CD14-positive monocyte (primary cell): Measurements from ENCODE around the gene ACTL10. TPM values are rescaled to one million over a fixed set of nuclear protein-coding genes. Genes with fewer than 3 reads are reported as not detected.

Experiments
- DNase-seq, 3 donors: peaks; one replicate each; pipeline ENCODE4 v3.0.0-alpha.2; 2011 to 2022
- H2AFZ ChIP-seq: 2 replicates; pipeline ENCODE4 v1.6.0; 2012; ENCODE audit warnings: mild to moderate bottlenecking, low read depth, low read length, inconsistent platforms; ENCODE audit not compliant: insufficient read depth, poor library complexity, severe bottlenecking
- H3K27ac ChIP-seq, 2 donors: 1 replicate in 1 of 2; 2 replicates in 1 of 2; pipeline ENCODE4 v1.5.1; 2012 to 2013; ENCODE audit warnings: low read length in 2 of 2, control low read depth in 1 of 2, inconsistent platforms in 1 of 2, low read depth in 1 of 2, mild to moderate bottlenecking in 1 of 2
- H3K27me3 ChIP-seq, 2 donors: one replicate each; pipeline versions ENCODE4 v1.6.0 to v1.6.1; 2011 to 2013; ENCODE audit warnings: low read length in 2 of 2; ENCODE audit not compliant: control insufficient read depth in 2 of 2, insufficient read depth in 2 of 2
- H3K36me3 ChIP-seq, 2 donors: replicated peaks in 1 of 2; 1 replicate in 1 of 2; 2 replicates in 1 of 2; pipeline versions ENCODE4 v1.5.1 to v1.6.1; 2012 to 2013; ENCODE audit warnings: low read length in 2 of 2, control low read depth in 1 of 2, inconsistent platforms in 1 of 2, mild to moderate bottlenecking in 1 of 2; ENCODE audit not compliant: insufficient read depth in 2 of 2, control insufficient read depth in 1 of 2
- H3K4me1 ChIP-seq, 2 donors: 1 replicate in 1 of 2; 2 replicates in 1 of 2; pipeline versions ENCODE4 v1.5.1 to v1.6.1; 2012 to 2013; ENCODE audit warnings: low read length in 2 of 2, control low read depth in 1 of 2, inconsistent platforms in 1 of 2, mild to moderate bottlenecking in 1 of 2, moderate library complexity in 1 of 2; ENCODE audit not compliant: insufficient read depth in 2 of 2, control insufficient read depth in 1 of 2
- H3K4me2 ChIP-seq: replicated peaks from 2 replicates; pipeline ENCODE3; 2012; ENCODE audit warnings: low read length, moderate library complexity, mild to moderate bottlenecking; ENCODE audit not compliant: poor library complexity, severe bottlenecking; ENCODE audit errors: extremely low read depth
- H3K4me3 ChIP-seq, 3 experiments: fragments of 200-600 bp in 1 of 3; sonication (generic) in 1 of 3; replicated peaks in 1 of 3; 1 replicate in 2 of 3; 2 replicates in 1 of 3; pipeline ENCODE4 v1.5.1; 2011 to 2013; ENCODE audit warnings: low read length in 3 of 3, mild to moderate bottlenecking in 3 of 3, control low read depth in 2 of 3, low read depth in 2 of 3, inconsistent platforms in 1 of 3, moderate library complexity in 1 of 3
- H3K79me2 ChIP-seq: 2 replicates; pipeline ENCODE4 v1.6.0; 2012; ENCODE audit warnings: mild to moderate bottlenecking, control low read depth, inconsistent platforms, low read length, moderate library complexity; ENCODE audit not compliant: insufficient read depth
- H3K9ac ChIP-seq: 2 replicates; pipeline ENCODE4 v1.6.0; 2017; ENCODE audit warnings: low read length, mild to moderate bottlenecking; ENCODE audit not compliant: insufficient read depth, poor library complexity, severe bottlenecking
- H3K9me3 ChIP-seq, 2 donors: replicated peaks in 1 of 2; 1 replicate in 1 of 2; 2 replicates in 1 of 2; pipeline versions ENCODE4 v1.5.1 to v1.6.1; 2012 to 2013; ENCODE audit warnings: low read length in 2 of 2, control low read depth in 1 of 2; ENCODE audit not compliant: control insufficient read depth in 1 of 2, insufficient read depth in 1 of 2
- H4K20me1 ChIP-seq: 2 replicates; pipeline ENCODE4 v1.6.0; 2012; ENCODE audit warnings: mild to moderate bottlenecking, low read length, control low read depth, moderate library complexity; ENCODE audit not compliant: insufficient read depth
- H3K27ac Mint-ChIP-seq, 7 donors: one replicate each; pipeline ENCODE4 v1.8.0; 2020; ENCODE audit warnings: mild to moderate bottlenecking in 7 of 7, mixed read lengths in 7 of 7, moderate library complexity in 6 of 7, inconsistent platforms in 2 of 7
- H3K27me3 Mint-ChIP-seq, 3 donors: one replicate each; pipeline ENCODE4 v1.8.0; 2021 to 2022; ENCODE audit warnings: low read depth in 3 of 3, mild to moderate bottlenecking in 3 of 3, mixed read lengths in 3 of 3, moderate library complexity in 3 of 3, inconsistent platforms in 1 of 3
- H3K36me3 Mint-ChIP-seq, 2 donors: one replicate each; pipeline ENCODE4 v1.8.0; 2020; ENCODE audit warnings: mixed read lengths in 2 of 2, inconsistent platforms in 1 of 2, mild to moderate bottlenecking in 1 of 2
- H3K4me1 Mint-ChIP-seq: one replicate; pipeline ENCODE4 v1.8.0; 2020; ENCODE audit warnings: mild to moderate bottlenecking, mixed read lengths
- H3K4me3 Mint-ChIP-seq, 2 donors: one replicate each; pipeline ENCODE4 v1.8.0; 2020; ENCODE audit warnings: mild to moderate bottlenecking in 2 of 2, mixed read lengths in 2 of 2, moderate library complexity in 1 of 2
- H3K9me3 Mint-ChIP-seq, 7 donors: one replicate each; pipeline ENCODE4 v1.8.0; 2020 to 2022; ENCODE audit warnings: mixed read lengths in 7 of 7, mild to moderate bottlenecking in 6 of 7, moderate library complexity in 6 of 7, inconsistent platforms in 2 of 7
- CTCF ChIP-seq: fragments of 200-600 bp; IDR thresholded peaks from one replicate; pipeline ENCODE4 v1.8.0; 2022; ENCODE audit warnings: antibody characterized with exemption, mild to moderate bottlenecking
- WGBS: methylation state at CpG from one replicate; pipeline ENCODE4 v1.1.5; 2013; ENCODE audit warnings: missing lambda C conversion rate; ENCODE audit not compliant: insufficient coverage; 5-methylcytosine and 5-hydroxymethylcytosine counted together
- intact Hi-C, 2 donors: fragments of 100-400 bp; cut with micrococcal nuclease; formaldehyde crosslinking; loops; one replicate each; pipeline versions ENCODE4 v1.15.0 to v1.15.1; 2023
- polyA plus RNA-seq, 3 donors: library from polyadenylated mRNA; depleted of rRNA in 1 of 3; unstranded in 2 of 3; stranded (reverse) in 1 of 3; fragments of 300-500 nt in 2 of 3; fragments of >200 nt in 1 of 3; fragmentation: Illumina TruSeq in 2 of 3; gene quantifications; 1 replicate in 2 of 3; 2 replicates in 1 of 3; pipeline ENCODE4 v1.2.3, GENCODE V29; 2012 to 2021

The ACTL10 gene
- polyA plus RNA-seq, 3 donors: 0.31 to 1.2 (median 1.1) TPM

DNA sequence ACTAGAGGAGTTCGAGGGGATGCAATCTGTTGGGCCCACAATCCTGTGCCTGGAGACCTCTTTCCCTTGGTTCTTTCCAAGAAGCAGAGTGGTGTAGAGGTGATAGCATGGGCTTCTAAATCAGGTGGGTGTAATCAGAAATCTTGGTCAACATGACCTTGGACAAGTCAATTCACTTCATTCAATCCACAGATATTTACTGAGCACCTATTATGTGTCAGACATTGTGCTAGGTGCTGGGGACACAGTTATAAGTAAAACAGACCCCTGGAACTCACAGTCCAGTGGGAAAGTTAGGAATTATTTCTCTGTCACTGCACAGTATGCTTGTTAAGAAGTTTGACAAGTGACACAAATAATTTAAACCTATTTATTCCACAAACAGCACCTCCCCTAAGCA lies 22.8 kb downstream of the ACTL10 start:
- Histone ChIP-seq H3K36me3 (no peaks in the 10 kb centered on the region), H3K4me2 (no peak overlapping the region), H3K27ac (no peak overlapping the region), H3K79me2 (peaks cover 12% of the 10 kb centered on the region), H3K9ac (no peak overlapping the region), H3K4me1 (peaks cover 29 to 45% of the 10 kb centered on the region in 2 donors), H3K27me3 (no peaks in the 10 kb centered on the region), H3K4me3 (no peak overlapping the region), H2AFZ (no peak overlapping the region), H3K9me3 (no peaks in the 10 kb centered on the region), H4K20me1 (no peaks in the 10 kb centered on the region)
- Mint-ChIP-seq H3K9me3 (no peaks in the 10 kb centered on the region), H3K27ac (no peak overlapping the region), H3K4me1 (peaks cover 47% of the 10 kb centered on the region), H3K27me3 (no peaks in the 10 kb centered on the region), H3K4me3 (no peak overlapping the region), H3K36me3 (no peaks in the 10 kb centered on the region)
- no peak for TF ChIP-seq CTCF
- WGBS: no CpG with 5 or more reads among the region's 1 CpG
- no peak for DNase-seq
- intact Hi-C loops: loop anchor here (5.0 to 10.0 kb wide), 2 partner anchors 33 to 45 kb away; partner anchors contain the start of genes PXMP4 (in 1 of the 2) and ZNF341 (in 1 of the 2)

DNA sequence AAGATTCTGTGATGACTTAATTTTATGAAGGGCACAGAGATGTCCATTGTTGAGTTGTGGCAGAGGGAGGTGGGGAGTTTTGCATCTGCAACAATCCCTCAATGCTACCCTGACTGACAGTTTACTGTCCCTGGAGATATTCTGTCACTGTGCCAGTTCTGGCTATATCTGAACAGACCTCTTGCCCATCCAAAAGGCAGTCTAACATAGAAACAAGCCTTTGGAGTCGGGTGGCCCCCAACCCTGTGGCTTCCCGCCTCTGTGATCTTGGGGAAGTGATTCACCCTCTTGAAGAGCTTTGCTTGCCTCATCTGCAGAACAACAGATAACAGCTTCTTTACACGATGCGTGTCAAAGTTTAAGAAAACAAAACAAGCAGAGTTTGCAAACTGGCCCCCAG lies 23.2 kb downstream of the ACTL10 start:
- H3K4me3 ChIP-seq: peak overlapping the region in 1 of 3 experiments; percentile 38
- H3K27me3 Mint-ChIP-seq: no peaks in the 10 kb centered on the region
- TF ChIP-seq CTCF: no peak
- H3K36me3 ChIP-seq: no peaks in the 10 kb centered on the region
- H3K9ac ChIP-seq: no peak overlapping the region
- H3K79me2 ChIP-seq: peaks cover 8% of the 10 kb centered on the region
- H2AFZ ChIP-seq: peak overlapping the region; percentile 48
- 0% methylated on average over 1 of the region's 4 CpGs for WGBS
- H3K9me3 ChIP-seq: no peaks in the 10 kb centered on the region
- peaks cover 25 to 40% of the 10 kb centered on the region in 2 donors for H3K4me1 ChIP-seq
- H3K27me3 ChIP-seq: no peaks in the 10 kb centered on the region
- H3K27ac ChIP-seq: no peak overlapping the region
- H3K4me1 Mint-ChIP-seq: peaks cover 42% of the 10 kb centered on the region
- intact Hi-C loops: loop anchor here (5.0 to 10.0 kb wide), 2 partner anchors 32 to 45 kb away; partner anchors contain the start of genes PXMP4 (in 1 of the 2) and ZNF341 (in 1 of the 2)
- H3K27ac Mint-ChIP-seq: peak overlapping the region in 4 of 7 donors; percentile 21 to 68 (median 37)
- peak in 2 of 3 donors; percentile 16 to 27 for DNase-seq
- H4K20me1 ChIP-seq: no peaks in the 10 kb centered on the region
- H3K4me3 Mint-ChIP-seq: peak overlapping the region; percentile 47 to 76
- H3K36me3 Mint-ChIP-seq: no peaks in the 10 kb centered on the region
- H3K4me2 ChIP-seq: peak overlapping the region; percentile 48
- H3K9me3 Mint-ChIP-seq: no peaks in the 10 kb centered on the region
